Endothelial cell of umbilical vein (primary cell): ENCODE results near the gene DCAF6.

ENCODE experiments used
- CTCF ChIP-seq, 2 donors: IDR thresholded peaks; 1 replicate in 1 of 2; 2 replicates in 1 of 2; pipeline ENCODE4 v1.5.1; 2011; ENCODE audit warnings: low read length in 2 of 2, mild to moderate bottlenecking in 2 of 2, moderate library complexity in 2 of 2, control low read depth in 1 of 2, inconsistent platforms in 1 of 2, low read depth in 1 of 2; ENCODE audit not compliant: insufficient read depth in 1 of 2; ENCODE audit errors: extremely low read depth in 1 of 2
- EZH2 ChIP-seq: IDR thresholded peaks from 2 replicates; pipeline ENCODE4 v1.6.1; 2012; ENCODE audit warnings: borderline replicate concordance, low read depth, mild to moderate bottlenecking, moderate library complexity, low read length, inconsistent platforms; ENCODE audit not compliant: severe bottlenecking
- FOS ChIP-seq: IDR thresholded peaks from 2 replicates; pipeline ENCODE4 v1.6.1; 2011; ENCODE audit warnings: mild to moderate bottlenecking, low read length, moderate library complexity, borderline replicate concordance; ENCODE audit not compliant: insufficient read depth
- GATA2 ChIP-seq: IDR thresholded peaks from 2 replicates; pipeline ENCODE4 v1.7.0; 2011; ENCODE audit warnings: low read depth, mild to moderate bottlenecking, moderate library complexity, mixed read lengths, low read length; ENCODE audit not compliant: insufficient read length, insufficient read depth
- MAX ChIP-seq: IDR thresholded peaks from 2 replicates; pipeline ENCODE4 v1.6.1; 2011; ENCODE audit not compliant: insufficient read depth, insufficient read length
- MYC ChIP-seq: IDR thresholded peaks from one replicate; pipeline ENCODE4 v1.6.1; 2011; ENCODE audit warnings: mild to moderate bottlenecking, low read depth, low read length
- POLR2A ChIP-seq: IDR thresholded peaks from 2 replicates; pipeline ENCODE4 v1.6.1; 2012; ENCODE audit warnings: low read depth, mild to moderate bottlenecking, control low read depth, low read length
- POLR2AphosphoS5 ChIP-seq: IDR thresholded peaks from 2 replicates; pipeline ENCODE4 v1.6.1; 2012; ENCODE audit warnings: low read depth, mild to moderate bottlenecking, control low read depth, low read length, moderate library complexity; ENCODE audit not compliant: insufficient read depth

DNA sequence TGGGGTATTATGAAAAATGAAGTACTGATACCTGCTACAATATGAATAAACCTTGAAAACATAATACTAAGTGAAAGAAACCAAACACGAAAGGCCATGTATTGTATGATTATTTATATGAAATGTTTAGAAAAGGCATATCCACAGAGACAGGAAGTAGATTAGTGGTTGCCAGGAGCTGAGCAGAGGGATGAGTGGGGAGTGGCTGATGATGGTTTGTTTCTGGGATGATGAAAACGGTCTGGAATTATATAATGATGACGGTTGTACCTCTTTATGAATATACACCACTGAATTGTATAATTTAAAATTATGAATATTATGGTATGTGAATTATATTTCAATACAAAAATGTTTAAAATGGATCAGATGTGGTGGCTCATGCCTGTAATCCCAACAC, 64.2 kb downstream of the DCAF6 start:
- TF ChIP-seq EZH2 (no peak), CTCF (IDR thresholded peaks at IDR 0.05; ENCODE audit: extremely low read depth in 1 of 2, insufficient read depth in 1 of 2, low read depth in 1 of 2, low read length in 2 of 2) (no peak), POLR2A (no peak), MAX (no peak), GATA2 (no peak), FOS (no peak), MYC (no peak), POLR2AphosphoS5 (no peak)
